Aorta (tissue), 5 donors: ENCODE data around the gene PDE2A. TPM values are rescaled to one million over a fixed set of nuclear protein-coding genes. Genes with fewer than 3 reads are reported as not detected.

ENCODE experiments used
- ATAC-seq: fragments of 200-7000 bp; cut with Tn5 transposase; one replicate; pipeline ENCODE4 v1.9.1; 2022; ENCODE audit warnings: moderate library complexity; ENCODE audit not compliant: low FRiP score
- DNase-seq, 2 donors: peaks; one replicate each; pipeline ENCODE4 v3.0.0-alpha.2; 2020
- H3K27ac ChIP-seq, 2 donors: one replicate each; pipeline ENCODE4 v1.5.1; 2013; ENCODE audit warnings: low read length in 2 of 2, mild to moderate bottlenecking in 2 of 2, moderate library complexity in 2 of 2, control low read depth in 1 of 2, inconsistent platforms in 1 of 2, low read depth in 1 of 2
- H3K27me3 ChIP-seq, 2 donors: one replicate each; pipeline ENCODE4 v1.6.1; 2013; ENCODE audit warnings: control low read depth in 1 of 2, low read length in 1 of 2, mild to moderate bottlenecking in 1 of 2, moderate library complexity in 1 of 2; ENCODE audit not compliant: insufficient read depth in 2 of 2, control insufficient read depth in 1 of 2
- H3K36me3 ChIP-seq, 2 donors: one replicate each; pipeline ENCODE4 v1.6.1; 2013; ENCODE audit warnings: control low read depth in 1 of 2, low read length in 1 of 2, mild to moderate bottlenecking in 1 of 2; ENCODE audit not compliant: insufficient read depth in 2 of 2, control insufficient read depth in 1 of 2
- H3K4me1 ChIP-seq, 2 donors: one replicate each; pipeline ENCODE4 v1.6.1; 2013; ENCODE audit warnings: low read length in 2 of 2, control low read depth in 1 of 2, mild to moderate bottlenecking in 1 of 2, moderate library complexity in 1 of 2; ENCODE audit not compliant: insufficient read depth in 2 of 2, control insufficient read depth in 1 of 2
- H3K4me3 ChIP-seq, 2 donors: one replicate each; pipeline ENCODE4 v1.5.1; 2013; ENCODE audit warnings: low read length in 2 of 2, control low read depth in 1 of 2, mild to moderate bottlenecking in 1 of 2
- H3K9me3 ChIP-seq: one replicate; pipeline ENCODE4 v1.6.1; 2013; ENCODE audit warnings: mild to moderate bottlenecking, low read length; ENCODE audit not compliant: control insufficient read depth
- WGBS, 2 donors: extraction: QIAGEN DNeasy Blood & Tissue Kit; methylation state at CpG; one replicate each; pipeline ENCODE4 v1.1.7; 2013; 5-methylcytosine and 5-hydroxymethylcytosine counted together
- intact Hi-C, 2 donors: fragments of 100-400 bp; cut with DNase I; formaldehyde crosslinking; loops; one replicate each; pipeline versions ENCODE4 v1.14.2 to v1.15.0; 2022
- polyA plus RNA-seq, 2 donors: library from polyadenylated mRNA; stranded (reverse); fragments of 200-250 nt; gene quantifications; one replicate each; pipeline ENCODE4 v1.2.3, GENCODE V29; 2013
- total RNA-seq, 2 donors: library from RNA; stranded (reverse); fragmentation: NEBNext Ultra II Directional; extraction: Animal tissue kit (Norgen Biotek cat#: 25700); gene quantifications; one replicate each; pipeline ENCODE4 v1.2.1, GENCODE V29; 2021
- donor health status: healthy with polysubstance abuse.
- donor health status: Bipolar disorder and iron deficiency.
- donor health status: DM: no; HTN: no; CAD: no.
- donor health status: DM: no; HTN: no; CAD: no.
- donor health status: DM: yes; HTN: yes; CAD: no.

PDE2A gene
- total and polyA plus RNA-seq, 4 donors: 0.38 to 80.8 (median 27.2) TPM

DNA sequence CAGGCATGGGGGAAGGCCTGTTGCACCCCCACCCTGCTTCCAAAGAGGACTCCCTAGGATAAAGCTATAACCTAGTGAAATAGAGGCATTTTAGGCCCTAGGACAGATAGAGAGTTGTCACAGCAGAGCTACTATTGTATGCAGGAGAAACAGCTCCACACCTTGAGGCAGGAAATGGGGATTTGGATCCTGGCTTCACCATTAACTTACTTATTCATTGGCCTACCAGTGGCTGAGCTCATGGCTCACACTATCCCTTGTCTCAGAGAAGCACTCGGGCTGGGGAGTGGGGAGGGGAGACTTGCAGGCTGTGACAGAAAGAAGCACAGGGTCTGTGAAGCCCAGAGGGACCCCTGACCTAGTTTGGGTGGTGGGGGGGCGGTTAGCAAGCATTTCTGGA is 999 bp upstream of the PDE2A start:
- 25 to 41% methylated on average over 2 of the region's 2 CpGs for WGBS, 2 donors
- H3K27ac ChIP-seq: no peak overlapping the region
- no peak for DNase-seq
- no peak overlapping the region for H3K4me3 ChIP-seq
- ATAC-seq: no peak
- H3K27me3 ChIP-seq: no peaks in the 10 kb centered on the region
- intact Hi-C loops: no loop called here
- H3K4me1 ChIP-seq: no peaks in the 10 kb centered on the region
- H3K9me3 ChIP-seq: no peaks in the 10 kb centered on the region
- H3K36me3 ChIP-seq: no peaks in the 10 kb centered on the region

DNA sequence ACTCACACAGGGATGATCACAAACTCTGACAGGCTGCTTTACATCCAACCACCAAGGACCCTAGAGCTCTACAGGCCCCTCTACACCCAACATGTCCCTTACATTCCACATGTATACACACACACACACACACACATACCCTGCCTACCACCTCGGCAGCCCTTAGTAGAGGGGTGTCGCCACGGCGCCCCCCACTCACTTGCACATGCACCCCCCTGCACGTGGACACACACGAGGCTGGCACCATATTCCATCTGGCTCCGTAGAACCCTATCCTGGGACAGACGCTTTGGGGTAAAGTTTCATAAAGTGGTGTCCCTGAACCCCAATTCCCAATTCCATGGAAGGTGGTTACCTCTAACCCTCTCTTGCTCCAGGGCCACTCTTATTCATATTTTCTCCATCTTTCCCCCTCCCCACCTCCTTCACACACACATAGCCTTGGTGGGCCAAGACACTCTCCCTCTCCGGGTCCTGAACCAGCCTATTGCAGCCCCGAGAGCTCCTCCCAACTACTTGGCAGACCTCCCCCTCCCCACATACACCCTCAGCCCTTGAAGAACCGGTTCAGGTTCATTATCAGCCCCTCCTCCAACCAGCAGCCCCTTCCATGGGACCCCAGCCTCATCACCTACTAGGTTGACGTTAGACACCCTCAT is 809 bp downstream of the PDE2A start:
- Histone ChIP-seq H3K27ac (no peak overlapping the region), H3K4me3 (no peak overlapping the region), H3K27me3 (no peaks in the 10 kb centered on the region), H3K9me3 (no peaks in the 10 kb centered on the region), H3K36me3 (no peaks in the 10 kb centered on the region), H3K4me1 (no peaks in the 10 kb centered on the region)
- DNase-seq (no peak), ATAC-seq (no peak)
- 25 to 34% methylated on average over 12 of the region's 12 CpGs for whole genome bisulfite sequencing, 2 donors
- intact Hi-C loops: no loop called here

DNA sequence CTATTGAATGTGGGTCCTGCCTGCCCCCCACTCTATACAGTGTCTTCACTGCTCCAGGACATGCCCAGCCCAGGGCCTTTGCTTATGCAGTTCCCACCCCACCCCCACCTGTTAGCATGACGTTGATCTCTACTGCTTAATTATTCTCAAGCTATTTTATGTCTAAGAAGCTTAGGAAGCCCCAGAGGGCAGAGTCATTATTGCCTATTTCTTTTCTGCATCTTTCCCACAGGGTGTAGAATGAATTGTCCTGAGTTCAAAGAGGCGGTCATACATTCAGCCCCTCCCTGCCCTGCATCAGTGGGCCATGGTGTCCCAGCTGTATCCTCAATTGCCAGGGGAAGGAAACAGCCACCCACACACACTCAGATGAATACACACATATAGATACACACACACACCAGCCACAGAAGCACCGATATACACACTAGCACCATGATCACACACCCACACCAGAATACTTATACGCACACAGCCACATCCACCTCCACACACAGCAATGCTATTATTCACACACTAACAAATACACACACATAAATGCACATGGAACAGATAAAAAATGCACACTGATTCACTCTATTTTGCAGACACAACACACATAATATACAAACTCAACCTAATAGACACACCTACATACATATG is 1.5 kb downstream of the PDE2A start:
- no peaks in the 10 kb centered on the region for H3K27me3 ChIP-seq
- H3K36me3 ChIP-seq: no peaks in the 10 kb centered on the region
- 74 to 77% methylated on average over 4 of the region's 4 CpGs for WGBS, 2 donors
- intact Hi-C loops: no loop called here
- H3K27ac ChIP-seq: no peak overlapping the region
- ATAC-seq (no peak), DNase-seq (no peak)
- H3K4me1 ChIP-seq: no peaks in the 10 kb centered on the region
- no peaks in the 10 kb centered on the region for H3K9me3 ChIP-seq
- no peak overlapping the region for H3K4me3 ChIP-seq

DNA sequence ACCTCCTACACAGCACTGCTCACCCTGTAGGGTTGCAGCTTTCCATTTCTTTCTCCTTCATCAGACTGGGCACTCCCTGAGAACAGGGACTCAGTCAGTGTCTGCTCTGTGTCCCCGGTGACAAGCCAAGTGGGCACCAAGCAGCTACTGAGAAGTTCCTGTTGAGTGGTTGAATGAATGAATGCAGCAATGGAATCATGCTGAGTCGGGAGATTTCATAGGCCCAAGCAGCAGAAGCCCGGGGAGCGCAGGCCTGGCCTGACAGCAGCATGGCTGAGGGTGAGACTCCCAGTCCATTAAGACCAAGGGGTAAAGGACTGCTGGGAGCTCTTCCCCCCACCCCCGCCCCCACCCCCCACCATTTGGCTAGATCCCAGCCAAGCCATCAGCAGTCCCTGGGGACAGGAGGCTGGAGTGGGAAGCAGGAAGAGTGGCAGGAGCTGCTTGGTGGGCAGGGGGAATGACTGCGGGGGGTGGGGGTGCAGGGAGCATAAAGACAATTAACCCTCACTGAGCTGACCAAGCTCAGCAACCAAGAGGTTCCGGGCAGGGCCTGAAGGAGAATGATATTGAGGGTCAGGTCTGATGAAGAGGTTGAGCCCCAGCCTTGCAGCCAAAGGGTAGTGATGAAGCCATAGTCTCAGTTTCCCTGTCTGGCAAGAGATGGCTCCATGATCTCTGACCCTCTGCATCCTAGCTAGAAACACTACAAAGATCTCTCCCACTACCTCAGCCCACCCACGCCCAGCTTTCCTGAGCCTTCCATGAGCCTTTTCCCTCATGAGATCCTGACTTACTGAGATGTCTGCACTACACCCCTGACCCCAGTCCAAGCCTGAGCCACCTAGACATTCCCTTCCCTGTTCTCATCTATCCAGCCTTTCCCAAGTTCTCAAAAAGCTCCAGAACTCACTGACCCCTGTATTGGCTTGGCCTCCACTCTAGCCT is 2.8 kb downstream of the PDE2A start:
- H3K4me1 ChIP-seq: no peaks in the 10 kb centered on the region
- ATAC-seq (no peak), DNase-seq (no peak)
- intact Hi-C loops: no loop called here
- H3K4me3 ChIP-seq: no peak overlapping the region
- H3K36me3 ChIP-seq: no peaks in the 10 kb centered on the region
- WGBS, 2 donors: 43 to 45% methylated on average over 8 of the region's 8 CpGs
- no peaks in the 10 kb centered on the region for H3K27me3 ChIP-seq
- peaks cover 4% of the 10 kb centered on the region for H3K9me3 ChIP-seq
- H3K27ac ChIP-seq: no peak overlapping the region

DNA sequence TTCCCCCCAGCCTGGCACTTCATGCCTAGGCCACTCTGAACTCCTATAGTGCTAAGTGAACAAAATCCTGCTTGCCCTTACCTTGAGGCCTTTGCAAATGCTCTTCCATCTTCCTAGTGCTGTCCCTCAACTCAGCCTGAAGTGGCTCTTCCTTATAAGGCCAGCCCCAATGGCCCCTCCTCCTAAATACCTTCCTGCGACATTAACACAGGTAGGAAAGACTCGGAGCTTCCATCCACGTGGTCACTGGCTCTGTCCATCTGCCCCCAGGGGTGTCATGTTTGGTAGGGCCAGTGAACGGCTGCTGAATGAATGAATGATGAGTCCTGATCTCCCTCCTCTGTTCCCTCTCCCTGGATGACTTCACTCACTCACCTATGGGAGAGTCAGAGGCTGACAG is 4.2 kb downstream of the PDE2A start:
- peaks cover 4% of the 10 kb centered on the region for H3K9me3 ChIP-seq
- no peaks in the 10 kb centered on the region for H3K27me3 ChIP-seq
- DNase-seq: no peak
- no peak overlapping the region for H3K4me3 ChIP-seq
- H3K27ac ChIP-seq: no peak overlapping the region
- H3K36me3 ChIP-seq: no peaks in the 10 kb centered on the region
- no peaks in the 10 kb centered on the region for H3K4me1 ChIP-seq
- intact Hi-C loops: no loop called here
- ATAC-seq: no peak
- 22 to 31% methylated on average over 4 of the region's 4 CpGs for WGBS, 2 donors

DNA sequence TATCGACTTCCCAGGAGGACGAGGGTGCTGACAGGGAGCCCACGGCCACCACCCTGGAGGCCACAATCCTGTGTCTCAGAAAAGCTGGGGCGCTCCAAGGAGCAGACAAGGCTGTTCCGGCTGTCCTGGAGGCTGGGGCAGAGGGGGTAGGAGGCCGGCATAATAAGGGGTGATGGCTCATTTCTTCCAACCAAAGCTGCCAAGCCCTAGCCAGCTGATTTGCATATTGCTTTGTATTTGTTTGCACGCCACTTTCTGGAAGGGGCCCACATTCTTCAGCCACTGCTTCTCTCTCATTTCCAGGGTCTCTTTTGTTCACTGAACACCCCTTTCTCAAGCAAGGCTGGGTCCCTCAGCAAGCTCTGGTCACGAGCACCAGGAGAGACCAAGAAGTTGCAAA is 4.7 kb downstream of the PDE2A start:
- no peak overlapping the region for H3K27ac ChIP-seq
- H3K4me3 ChIP-seq: no peak overlapping the region
- no peaks in the 10 kb centered on the region for H3K4me1 ChIP-seq
- DNase-seq (no peak), ATAC-seq (no peak)
- peaks cover 4% of the 10 kb centered on the region for H3K9me3 ChIP-seq
- intact Hi-C loops: no loop called here
- H3K36me3 ChIP-seq: no peaks in the 10 kb centered on the region
- H3K27me3 ChIP-seq: no peaks in the 10 kb centered on the region
- 32 to 43% methylated on average over 8 of the region's 8 CpGs for WGBS, 2 donors

DNA sequence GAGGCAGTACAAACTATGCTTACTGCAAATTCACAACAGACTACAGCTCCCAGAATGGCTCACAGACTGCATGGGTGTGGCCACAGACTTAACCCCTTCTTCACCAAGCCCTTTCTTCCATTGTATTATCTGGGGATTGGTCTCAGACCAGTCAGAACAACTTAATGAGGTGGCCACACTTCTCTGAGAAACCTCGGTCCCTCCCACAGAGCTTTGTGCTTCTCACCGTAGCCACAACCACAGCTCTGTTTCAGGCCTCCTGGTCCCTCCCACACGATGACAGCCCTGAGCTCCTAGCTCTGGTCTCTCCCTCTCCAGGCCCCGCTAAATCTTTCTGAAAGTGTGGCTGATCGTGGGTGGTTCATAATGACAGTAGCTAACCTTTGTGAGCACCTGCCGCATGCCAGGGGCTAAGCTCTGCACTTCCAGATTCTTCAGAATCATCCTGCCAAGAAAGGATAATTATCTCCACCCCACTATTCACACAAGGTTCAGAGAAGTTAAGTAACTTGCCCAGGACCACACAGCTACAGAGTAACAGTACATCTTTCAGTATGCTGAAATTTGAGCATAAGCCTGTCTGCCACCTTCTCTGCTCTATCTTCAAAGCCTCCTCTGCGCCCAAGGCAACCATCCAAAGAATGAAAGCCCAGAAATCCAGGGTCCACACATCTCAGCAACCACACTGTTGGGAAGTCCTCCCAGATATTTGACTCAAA is 5.4 kb downstream of the PDE2A start:
- Histone ChIP-seq H3K36me3 (no peaks in the 10 kb centered on the region), H3K27ac (no peak overlapping the region), H3K27me3 (no peaks in the 10 kb centered on the region), H3K4me1 (no peaks in the 10 kb centered on the region), H3K9me3 (peaks cover 4% of the 10 kb centered on the region), H3K4me3 (no peak overlapping the region)
- DNase-seq (no peak), ATAC-seq (no peak)
- intact Hi-C loops: no loop called here
- 47% methylated on average over 7 of the region's 7 CpGs for WGBS, 2 donors

DNA sequence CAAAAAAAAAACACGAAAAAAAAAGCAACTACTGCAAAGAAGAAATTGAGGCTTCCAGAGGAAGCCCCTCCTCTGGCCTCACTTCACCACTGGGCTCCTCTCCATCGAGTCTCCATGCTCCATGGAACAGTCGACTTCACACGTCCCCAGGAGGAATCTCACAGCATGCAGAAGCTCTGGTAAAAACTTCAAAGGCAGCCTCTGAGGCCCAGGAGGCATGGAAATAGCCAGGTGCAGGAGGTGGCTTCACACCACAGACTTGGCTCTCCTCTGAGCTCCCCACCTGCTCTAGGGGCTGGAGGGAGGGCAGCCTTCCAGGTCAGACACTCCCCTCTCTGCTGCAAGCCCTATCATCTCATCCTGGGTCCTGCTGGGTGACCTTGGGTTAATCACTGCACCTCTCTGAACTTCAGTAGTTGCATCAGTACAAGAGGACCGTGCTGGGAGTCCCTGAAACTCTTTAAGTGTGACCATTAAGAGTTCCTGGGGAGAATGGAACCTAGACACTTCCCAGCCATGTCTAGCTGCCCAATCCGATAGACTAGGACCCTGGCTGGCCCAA is 8.2 kb downstream of the PDE2A start:
- intact Hi-C loops: no loop called here
- DNase-seq (no peak), ATAC-seq (no peak)
- 39 to 40% methylated on average over 6 of the region's 6 CpGs for WGBS, 2 donors
- peaks cover 4% of the 10 kb centered on the region for H3K9me3 ChIP-seq
- H3K4me1 ChIP-seq: no peaks in the 10 kb centered on the region
- no peaks in the 10 kb centered on the region for H3K27me3 ChIP-seq
- no peak overlapping the region for H3K4me3 ChIP-seq
- no peak overlapping the region for H3K27ac ChIP-seq
- no peaks in the 10 kb centered on the region for H3K36me3 ChIP-seq
